Mononuclear cell (primary cell): ENCODE data around the gene ARPC2. TPM values are rescaled to one million over a fixed set of nuclear protein-coding genes. Genes with fewer than 3 reads are reported as not detected.
A peak's percentile ranks its signal among the peaks of the same experiment; 100 is the strongest.

Source experiments
- H3K27me3 ChIP-seq: 2 replicates; pipeline ENCODE4 v1.6.0; 2011; ENCODE audit warnings: low read length, control low read depth; ENCODE audit not compliant: insufficient read depth
- H3K4me1 ChIP-seq: 2 replicates; pipeline ENCODE4 v1.5.1; 2011; ENCODE audit warnings: mild to moderate bottlenecking, low read length, control low read depth; ENCODE audit not compliant: insufficient read depth
- H3K4me3 ChIP-seq: 2 replicates; pipeline ENCODE4 v1.5.1; 2011; ENCODE audit warnings: mild to moderate bottlenecking, low read length, moderate library complexity
- H3K9me3 ChIP-seq: 2 replicates; pipeline ENCODE4 v1.5.1; 2011; ENCODE audit warnings: low read depth, mild to moderate bottlenecking, control low read depth, low read length
- total RNA-seq: library from RNA; depleted of rRNA; stranded (reverse); fragments of >200 nt; gene quantifications from one replicate; pipeline ENCODE4 v1.2.3, GENCODE V29; 2012

ARPC2 gene
- total RNA-seq, 1 donor, result 551 TPM

GRCh38 chr2:218256612-218257350 lies 39.8 kb downstream of the ARPC2 start:
- Histone ChIP-seq H3K27me3 (no peaks in the 10 kb centered on the region), H3K9me3 (no peaks in the 10 kb centered on the region), H3K4me1 (peaks cover 72% of the 10 kb centered on the region), H3K4me3 (no peak overlapping the region)

DNA sequence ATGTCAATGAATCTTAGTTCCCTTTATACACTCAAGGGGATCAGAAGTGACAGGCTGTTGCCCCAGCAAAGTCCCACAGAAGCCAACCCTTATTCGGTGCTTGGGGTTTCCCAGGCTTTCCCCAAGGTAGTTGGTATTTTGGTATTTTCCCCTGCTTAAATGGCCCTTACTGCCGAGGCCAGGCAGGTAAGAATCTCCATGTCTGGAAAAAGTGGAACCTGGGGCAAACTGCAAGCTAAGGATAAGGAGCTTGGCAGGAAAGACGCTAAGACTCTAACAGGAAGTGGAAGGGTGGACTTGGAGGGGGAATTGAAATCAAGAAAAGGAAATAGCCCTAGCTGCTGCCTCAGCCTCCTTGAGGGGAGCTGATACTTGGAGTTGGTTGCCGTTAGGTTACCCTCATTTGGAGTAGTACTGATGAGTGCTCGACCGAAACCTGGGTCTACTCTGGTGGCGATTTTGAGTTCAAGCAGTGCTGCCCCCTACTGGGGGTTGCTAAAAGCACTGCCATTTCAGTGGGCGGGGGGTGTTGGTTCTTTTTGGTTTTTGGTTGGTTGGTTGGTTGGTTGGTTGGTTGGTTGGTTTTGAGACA lies 40.5 kb downstream of the ARPC2 start:
- no peaks in the 10 kb centered on the region for H3K27me3 ChIP-seq
- no peak overlapping the region for H3K4me3 ChIP-seq
- peaks cover 76% of the 10 kb centered on the region for H3K4me1 ChIP-seq
- no peaks in the 10 kb centered on the region for H3K9me3 ChIP-seq

DNA sequence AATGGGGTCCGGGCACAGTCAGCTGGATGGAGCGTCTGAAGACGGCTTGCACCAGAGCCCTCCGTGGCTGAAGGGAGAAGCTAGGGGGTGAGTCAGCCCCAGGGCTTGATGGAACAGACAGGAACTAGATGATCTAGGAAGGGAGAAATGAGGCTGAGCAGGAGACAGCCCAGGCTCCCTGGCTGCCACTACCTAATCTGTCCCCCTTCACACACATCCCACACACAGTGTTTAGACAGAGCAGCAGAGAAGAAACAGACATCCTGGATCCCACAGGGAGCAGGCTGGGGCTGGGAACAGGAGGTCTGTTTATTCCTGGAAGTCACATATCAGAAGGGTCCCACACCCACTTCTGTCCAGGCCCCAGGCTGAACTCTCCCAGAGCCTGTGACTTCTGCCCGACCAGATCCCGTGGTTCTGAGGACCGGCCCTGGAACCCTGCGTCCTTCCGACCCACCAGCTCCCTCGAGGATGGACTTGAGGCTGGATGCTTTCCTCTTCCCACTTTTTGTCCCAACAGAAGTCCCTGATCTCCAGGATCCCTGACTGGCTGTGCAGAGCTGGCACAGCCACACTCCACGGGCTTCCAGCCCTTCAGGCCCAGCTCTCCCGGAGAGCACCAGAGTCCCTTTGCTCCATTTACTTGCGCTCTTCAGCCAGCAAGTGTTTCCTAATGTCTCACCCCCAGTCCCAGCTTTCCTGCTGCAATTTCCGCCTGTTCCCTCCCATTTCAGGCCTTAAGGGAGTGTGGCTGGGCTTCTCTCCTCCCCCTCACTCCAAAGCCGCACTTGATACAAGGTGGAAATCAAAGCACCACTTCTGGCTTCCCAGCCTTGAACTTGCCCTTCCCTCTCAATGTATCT lies 42.3 kb downstream of the ARPC2 start:
- no peak overlapping the region for H3K4me3 ChIP-seq
- peaks cover 91% of the 10 kb centered on the region for H3K4me1 ChIP-seq

DNA sequence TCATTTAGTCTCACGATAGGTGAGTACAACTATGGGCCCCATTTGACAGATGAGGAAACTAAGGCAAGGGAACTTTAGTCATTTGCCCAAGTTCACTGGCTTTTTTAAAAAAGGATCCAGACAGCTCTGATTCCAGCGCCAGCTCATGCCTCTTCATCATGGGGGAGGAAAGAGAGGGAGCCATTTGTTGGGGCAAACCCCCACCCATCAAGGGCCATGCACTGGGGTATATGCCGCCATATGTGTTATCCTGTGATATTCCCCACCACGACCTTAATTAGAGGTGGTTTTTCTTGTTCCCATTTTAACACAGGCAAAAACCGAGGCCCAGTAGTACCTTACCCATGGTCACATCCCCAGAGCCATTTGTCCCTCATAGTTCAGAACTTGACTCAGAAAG lies 43.2 kb downstream of the ARPC2 start:
- Histone ChIP-seq H3K4me1 (peaks cover 91% of the 10 kb centered on the region), H3K27me3 (no peaks in the 10 kb centered on the region), H3K9me3 (no peaks in the 10 kb centered on the region), H3K4me3 (no peak overlapping the region)

More for the DNA sequence above, 42.3 kb downstream of the ARPC2 start:
- no peaks in the 10 kb centered on the region for H3K27me3 ChIP-seq
- H3K9me3 ChIP-seq, result no peaks in the 10 kb centered on the region

GRCh38 chr2:218260742-218261422 lies 43.9 kb downstream of the ARPC2 start, which contains the start of gene GPBAR1:
Gene GPBAR1, plus strand, starts transcription at chr2:218261015. Its CDS starts 1,710 bp downstream, at chr2:218262725.
- H3K27me3 ChIP-seq, result no peaks in the 10 kb centered on the region
- H3K4me3 ChIP-seq, result peak within 1 kb of the TSS; percentile 18
- no peaks in the 10 kb centered on the region for H3K9me3 ChIP-seq
- H3K4me1 ChIP-seq, result peaks cover 87% of the 10 kb centered on the region

- Histone ChIP-seq H3K9me3 (no peaks in the 10 kb centered on the region), H3K4me1 (peaks cover 79% of the 10 kb centered on the region), H3K4me3 (peak overlapping the region; percentile 18), H3K27me3 (no peaks in the 10 kb centered on the region)
Measured at GRCh38 chr2:218261423-218262236, 44.6 kb downstream of the ARPC2 start.

GRCh38 chr2:218262237-218262600 lies 45.2 kb downstream of the ARPC2 start:
- Histone ChIP-seq H3K27me3 (no peaks in the 10 kb centered on the region), H3K9me3 (no peaks in the 10 kb centered on the region), H3K4me1 (peaks cover 74% of the 10 kb centered on the region), H3K4me3 (no peak overlapping the region)

DNA sequence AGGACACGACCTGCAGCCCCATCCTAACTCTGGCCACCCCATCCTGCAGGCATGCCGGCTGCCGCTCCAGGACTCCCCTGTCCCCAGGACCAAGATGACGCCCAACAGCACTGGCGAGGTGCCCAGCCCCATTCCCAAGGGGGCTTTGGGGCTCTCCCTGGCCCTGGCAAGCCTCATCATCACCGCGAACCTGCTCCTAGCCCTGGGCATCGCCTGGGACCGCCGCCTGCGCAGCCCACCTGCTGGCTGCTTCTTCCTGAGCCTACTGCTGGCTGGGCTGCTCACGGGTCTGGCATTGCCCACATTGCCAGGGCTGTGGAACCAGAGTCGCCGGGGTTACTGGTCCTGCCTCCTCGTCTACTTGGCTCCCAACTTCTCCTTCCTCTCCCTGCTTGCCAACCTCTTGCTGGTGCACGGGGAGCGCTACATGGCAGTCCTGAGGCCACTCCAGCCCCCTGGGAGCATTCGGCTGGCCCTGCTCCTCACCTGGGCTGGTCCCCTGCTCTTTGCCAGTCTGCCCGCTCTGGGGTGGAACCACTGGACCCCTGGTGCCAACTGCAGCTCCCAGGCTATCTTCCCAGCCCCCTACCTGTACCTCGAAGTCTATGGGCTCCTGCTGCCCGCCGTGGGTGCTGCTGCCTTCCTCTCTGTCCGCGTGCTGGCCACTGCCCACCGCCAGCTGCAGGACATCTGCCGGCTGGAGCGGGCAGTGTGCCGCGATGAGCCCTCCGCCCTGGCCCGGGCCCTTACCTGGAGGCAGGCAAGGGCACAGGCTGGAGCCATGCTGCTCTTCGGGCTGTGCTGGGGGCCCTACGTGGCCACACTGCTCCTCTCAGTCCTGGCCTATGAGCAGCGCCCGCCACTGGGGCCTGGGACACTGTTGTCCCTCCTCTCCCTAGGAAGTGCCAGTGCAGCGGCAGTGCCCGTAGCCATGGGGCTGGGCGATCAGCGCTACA lies 45.9 kb downstream of the ARPC2 start:
- H3K4me3 ChIP-seq, result no peak overlapping the region
- no peaks in the 10 kb centered on the region for H3K9me3 ChIP-seq
- no peaks in the 10 kb centered on the region for H3K27me3 ChIP-seq
- peaks cover 67% of the 10 kb centered on the region for H3K4me1 ChIP-seq

GRCh38 chr2:218263817-218264641 lies 47.0 kb downstream of the ARPC2 start:
- Histone ChIP-seq H3K4me3 (no peak overlapping the region), H3K9me3 (no peaks in the 10 kb centered on the region), H3K4me1 (peaks cover 64% of the 10 kb centered on the region), H3K27me3 (no peaks in the 10 kb centered on the region)

DNA sequence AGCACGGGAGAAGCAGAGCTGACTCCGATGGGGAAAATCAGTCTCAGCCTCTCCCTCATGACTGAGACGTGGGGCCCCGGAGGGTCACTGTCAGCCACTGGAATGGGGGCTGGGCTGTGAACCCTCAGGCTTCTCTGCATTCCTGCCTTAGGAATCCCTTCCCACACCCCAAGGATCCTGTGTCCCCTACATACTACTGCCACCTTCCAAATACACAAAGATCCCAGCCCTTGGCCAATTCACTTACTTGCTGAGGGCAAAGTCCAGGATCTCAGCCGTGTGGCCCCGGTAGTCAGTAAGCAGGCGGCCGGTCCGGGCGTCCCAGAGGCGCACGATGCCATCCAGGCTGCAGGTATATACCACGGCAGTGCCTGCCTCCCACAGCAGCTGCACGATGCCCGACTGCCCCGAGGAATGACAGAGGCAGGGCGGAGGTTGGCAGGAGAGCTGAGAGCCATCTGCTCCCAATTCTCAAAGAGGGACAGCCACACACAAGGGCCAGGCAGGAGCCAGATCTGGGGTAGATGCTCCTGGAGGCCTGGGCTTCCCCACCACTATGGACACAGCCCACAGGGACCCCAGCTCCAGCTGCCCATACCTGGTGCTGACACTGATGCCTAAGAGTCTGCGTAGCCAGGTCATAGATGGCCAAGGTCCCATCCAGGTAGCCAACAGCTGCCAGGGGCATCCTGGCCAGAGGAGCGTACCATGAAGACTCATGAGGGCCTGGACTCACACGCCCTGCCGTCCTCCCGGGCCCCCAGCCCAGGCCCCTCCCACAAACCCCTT lies 48.0 kb downstream of the ARPC2 start:
- H3K9me3 ChIP-seq, result no peaks in the 10 kb centered on the region
- peaks cover 61% of the 10 kb centered on the region for H3K4me1 ChIP-seq
- H3K27me3 ChIP-seq, result no peaks in the 10 kb centered on the region
- H3K4me3 ChIP-seq, result no peak overlapping the region

DNA sequence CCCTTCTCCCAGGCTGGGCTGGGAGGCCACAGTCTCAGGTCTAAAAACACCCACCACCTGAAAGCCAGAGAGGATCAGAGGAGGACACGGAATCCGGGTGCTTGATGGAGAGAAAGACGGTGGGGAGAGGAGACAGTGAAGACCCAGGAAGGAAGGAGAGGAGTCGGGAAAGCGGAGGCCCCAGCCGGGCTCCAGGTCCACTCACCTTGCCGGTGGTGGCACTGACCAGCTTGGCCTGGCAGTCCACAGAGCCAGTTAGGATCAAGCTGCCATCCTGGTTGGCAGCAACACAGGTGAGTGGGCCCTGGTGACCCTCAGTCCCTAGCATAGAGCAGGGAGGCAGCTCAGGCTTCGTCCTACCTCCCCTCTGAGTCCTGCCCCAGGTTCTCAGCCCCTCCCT lies 48.6 kb downstream of the ARPC2 start:
- Histone ChIP-seq H3K4me1 (peaks cover 56% of the 10 kb centered on the region), H3K9me3 (no peaks in the 10 kb centered on the region), H3K4me3 (no peak overlapping the region), H3K27me3 (no peaks in the 10 kb centered on the region)

DNA sequence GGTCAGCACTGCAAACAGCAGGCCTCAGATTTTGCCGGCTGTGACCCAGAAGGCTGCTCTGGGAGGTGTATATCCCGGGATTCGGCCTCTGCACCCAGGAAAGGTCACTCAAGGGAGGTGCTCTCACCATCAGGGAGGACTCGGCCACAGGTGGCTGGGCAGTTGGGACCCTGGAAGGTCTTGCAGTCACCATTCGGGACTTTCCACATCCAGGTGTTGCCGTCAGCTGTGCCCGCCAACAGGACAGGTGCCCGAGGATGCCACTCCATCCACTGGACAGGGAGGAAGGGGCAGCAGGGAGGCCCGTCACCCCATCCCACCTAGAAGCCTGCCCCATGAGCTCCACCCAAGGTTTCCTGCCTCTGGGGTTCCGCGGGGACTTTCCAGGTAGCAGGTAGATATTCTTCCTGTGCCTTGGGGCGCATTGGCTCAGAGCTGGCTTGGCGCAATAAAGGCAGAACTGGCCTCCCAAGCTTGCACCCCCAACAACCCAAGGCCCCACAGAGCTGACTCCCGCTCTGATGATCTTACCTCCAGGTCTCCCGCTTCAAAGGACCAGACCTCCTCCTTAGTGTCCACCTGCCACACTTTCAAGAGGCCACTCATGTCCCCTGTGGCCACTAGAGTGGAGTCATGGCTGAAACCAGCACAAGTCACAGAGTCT lies 49.5 kb downstream of the ARPC2 start:
- Histone ChIP-seq H3K9me3 (no peaks in the 10 kb centered on the region), H3K27me3 (no peaks in the 10 kb centered on the region), H3K4me1 (peaks cover 56% of the 10 kb centered on the region), H3K4me3 (no peak overlapping the region)
